Endodermal cell (in vitro differentiated cells): ENCODE measurements around the gene NDOR1. TPM values are rescaled to one million over a fixed set of nuclear protein-coding genes. Genes with fewer than 3 reads are reported as not detected.

Source experiments
- DNase-seq: peaks from one replicate; pipeline ENCODE4 v3.0.0-alpha.2; 2017
- H3K27ac ChIP-seq: 2 replicates; pipeline ENCODE4 v1.5.1; 2013; ENCODE audit warnings: mild to moderate bottlenecking, low read depth, low read length, moderate library complexity
- H3K27me3 ChIP-seq: 2 replicates; pipeline ENCODE4 v1.6.1; 2013; ENCODE audit warnings: mild to moderate bottlenecking, low read length, moderate library complexity; ENCODE audit not compliant: insufficient read depth, control insufficient read depth, poor library complexity, severe bottlenecking
- H3K36me3 ChIP-seq: 2 replicates; pipeline ENCODE4 v1.7.0; 2013; ENCODE audit warnings: mild to moderate bottlenecking, low read length, moderate library complexity; ENCODE audit not compliant: control insufficient read depth, insufficient read depth
- H3K4me1 ChIP-seq: one replicate; pipeline ENCODE4 v1.7.0; 2013; ENCODE audit warnings: low read length; ENCODE audit not compliant: control insufficient read depth, insufficient read depth
- H3K4me3 ChIP-seq: 2 replicates; pipeline ENCODE4 v1.5.1; 2013; ENCODE audit warnings: mild to moderate bottlenecking, low read length, moderate library complexity
- H3K9ac ChIP-seq: 2 replicates; pipeline ENCODE4 v1.6.1; 2013; ENCODE audit warnings: mild to moderate bottlenecking, low read length, moderate library complexity; ENCODE audit not compliant: poor library complexity, severe bottlenecking; ENCODE audit errors: extremely low read depth
- H3K9me3 ChIP-seq: 2 replicates; pipeline ENCODE4 v1.6.1; 2013; ENCODE audit warnings: mild to moderate bottlenecking, low read length, moderate library complexity; ENCODE audit not compliant: control insufficient read depth
- H3K27ac Mint-ChIP-seq: 2 replicates; pipeline ENCODE4 v1.8.0; 2020; ENCODE audit warnings: mixed read lengths
- H3K27me3 Mint-ChIP-seq: 2 replicates; pipeline ENCODE4 v1.8.0; 2021; ENCODE audit warnings: mild to moderate bottlenecking, mixed read lengths; ENCODE audit not compliant: insufficient read depth
- H3K36me3 Mint-ChIP-seq: 2 replicates; pipeline ENCODE4 v1.8.0; 2020; ENCODE audit warnings: low read depth, mixed read lengths
- H3K4me1 Mint-ChIP-seq: 2 replicates; pipeline ENCODE4 v1.8.0; 2020; ENCODE audit warnings: mixed read lengths
- H3K4me3 Mint-ChIP-seq: 2 replicates; pipeline ENCODE4 v1.8.0; 2020; ENCODE audit warnings: mild to moderate bottlenecking, moderate library complexity, mixed read lengths
- H3K9me3 Mint-ChIP-seq: 2 replicates; pipeline ENCODE4 v1.8.0; 2020; ENCODE audit warnings: mild to moderate bottlenecking, mixed read lengths
- CTCF ChIP-seq: fragments of 200-600 bp; sonication (generic); conservative IDR thresholded peaks from 2 replicates; pipeline ENCODE4 v1.5.0; 2021; ENCODE audit warnings: antibody characterized with exemption, mild to moderate bottlenecking
- WGBS, 2 experiments: methylation state at CpG; one replicate each; pipeline versions ENCODE4 v1.1.5 to v1.1.7; 2013; ENCODE audit warnings: missing lambda C conversion rate in 2 of 2, mixed read lengths in 1 of 2; ENCODE audit not compliant: insufficient coverage in 1 of 2, insufficient read length in 1 of 2; 5-methylcytosine and 5-hydroxymethylcytosine counted together
- total RNA-seq, 2 donors: library from RNA; stranded (reverse); fragmentation: NEBNext Ultra II Directional in 1 of 2; extraction: Animal tissue kit (Norgen Biotek cat#: 25700) in 1 of 2; gene quantifications; 2 replicates in 1 of 2; 3 replicates in 1 of 2; pipeline ENCODE4 v1.2.1, GENCODE V29; 2021

NDOR1 gene
- total RNA-seq, 2 donors from 2014 or later, result 39.2 to 41.4 TPM

GRCh38 chr9:137262909-137263285 is 57.4 kb downstream of the NDOR1 start:
- no peak for TF ChIP-seq CTCF
- no peak overlapping the region for H3K9ac ChIP-seq
- H3K36me3 ChIP-seq, result peaks cover 42% of the 10 kb centered on the region
- no peak overlapping the region for H3K4me3 ChIP-seq
- H3K4me3 Mint-ChIP-seq, result no peak overlapping the region
- H3K36me3 Mint-ChIP-seq, result peaks cover 32% of the 10 kb centered on the region
- DNase-seq, result peak; percentile 45
- no peak overlapping the region for H3K27ac ChIP-seq
- no peaks in the 10 kb centered on the region for H3K9me3 Mint-ChIP-seq
- H3K27me3 ChIP-seq, result no peaks in the 10 kb centered on the region
- H3K9me3 ChIP-seq, result no peaks in the 10 kb centered on the region
- H3K27me3 Mint-ChIP-seq, result no peaks in the 10 kb centered on the region
- no peaks in the 10 kb centered on the region for H3K4me1 Mint-ChIP-seq
- H3K27ac Mint-ChIP-seq, result no peak overlapping the region
- WGBS, 2 experiments, result 92 to 93% methylated on average over 20 to 24 of the region's 24 CpGs
- no peaks in the 10 kb centered on the region for H3K4me1 ChIP-seq

GRCh38 chr9:137263506-137263905 is 58.0 kb downstream of the NDOR1 start:
- H3K4me3 Mint-ChIP-seq, result no peak overlapping the region
- no peaks in the 10 kb centered on the region for H3K9me3 Mint-ChIP-seq
- 82 to 98% methylated on average over 7 to 10 of the region's 10 CpGs for WGBS, 2 experiments
- Histone ChIP-seq H3K4me3 (no peak overlapping the region), H3K27me3 (no peaks in the 10 kb centered on the region), H3K9ac (no peak overlapping the region), H3K36me3 (peaks cover 41% of the 10 kb centered on the region), H3K9me3 (no peaks in the 10 kb centered on the region), H3K27ac (no peak overlapping the region), H3K4me1 (no peaks in the 10 kb centered on the region)
- no peaks in the 10 kb centered on the region for H3K27me3 Mint-ChIP-seq
- H3K27ac Mint-ChIP-seq, result no peak overlapping the region
- no peak for DNase-seq
- H3K4me1 Mint-ChIP-seq, result no peaks in the 10 kb centered on the region
- H3K36me3 Mint-ChIP-seq, result peaks cover 31% of the 10 kb centered on the region
- no peak for TF ChIP-seq CTCF

GRCh38 chr9:137264067-137264466 is 58.6 kb downstream of the NDOR1 start:
- Histone ChIP-seq H3K9ac (no peak overlapping the region), H3K36me3 (peaks cover 41% of the 10 kb centered on the region), H3K27me3 (no peaks in the 10 kb centered on the region), H3K4me3 (no peak overlapping the region), H3K9me3 (no peaks in the 10 kb centered on the region), H3K4me1 (no peaks in the 10 kb centered on the region), H3K27ac (no peak overlapping the region)
- H3K4me3 Mint-ChIP-seq, result no peak overlapping the region
- H3K27me3 Mint-ChIP-seq, result no peaks in the 10 kb centered on the region
- 93 to 95% methylated on average over 19 to 22 of the region's 22 CpGs for WGBS, 2 experiments
- no peak for TF ChIP-seq CTCF
- no peak overlapping the region for H3K27ac Mint-ChIP-seq
- H3K4me1 Mint-ChIP-seq, result no peaks in the 10 kb centered on the region
- no peak for DNase-seq
- peaks cover 31% of the 10 kb centered on the region for H3K36me3 Mint-ChIP-seq
- H3K9me3 Mint-ChIP-seq, result no peaks in the 10 kb centered on the region
